Mammary epithelial cell (primary cell): Measurements from ENCODE around the gene CDKAL1.

Experiments
- CTCF ChIP-seq, 2 donors: IDR thresholded peaks in 1 of 2; conservative IDR thresholded peaks in 1 of 2; 2 replicates each; pipeline ENCODE4 v1.5.1; 2011 to 2012; ENCODE audit warnings: inconsistent platforms in 2 of 2, low read length in 2 of 2, mild to moderate bottlenecking in 2 of 2, control low read depth in 1 of 2, low read depth in 1 of 2; ENCODE audit not compliant: insufficient read depth in 1 of 2; ENCODE audit errors: extremely low read depth in 1 of 2
- EZH2 ChIP-seq: IDR thresholded peaks from 2 replicates; pipeline ENCODE4 v1.6.1; 2012; ENCODE audit warnings: low read length, inconsistent platforms, borderline replicate concordance

GRCh38 chr6:20581070-20581469 lies 46.8 kb downstream of the CDKAL1 start:
- TF ChIP-seq CTCF (conservative IDR thresholded peaks at IDR 0.05 in 1 of 2, IDR thresholded peaks at IDR 0.05 in 1 of 2; ENCODE audit: extremely low read depth in 1 of 2, insufficient read depth in 1 of 2, low read depth in 1 of 2, low read length in 2 of 2), result no peak
- no peak for TF ChIP-seq EZH2
